HG02840 (cell line): Measurements from ENCODE around the gene KRTCAP3.
"Not testable (repeated sequence)": the region's sequence is repeated elsewhere in the genome, so short reads cannot be mapped to it uniquely, and the experiment has no call there.

Source experiments
- ATAC-seq: cut with Tn5 transposase; IDR thresholded peaks from one replicate; pipeline ENCODE4 v1.9.1; 2021; ENCODE audit warnings: mild to moderate bottlenecking, moderate library complexity, moderate number of reproducible peaks; ENCODE audit not compliant: unreplicated experiment, low FRiP score

The KRTCAP3 gene

GRCh38 chr2:27441958-27442919 lies at the start of gene KRTCAP3:
Gene KRTCAP3 (plus strand): TSS chr2:27442381. CDS start chr2:27442413, 32 bp downstream.
- no peak for ATAC-seq

- ATAC-seq, result no peak
Measured at GRCh38 chr2:27393225-27393624, 49.0 kb upstream of the KRTCAP3 start.

- no peak for ATAC-seq
Measured at GRCh38 chr2:27398962-27399361, 43.2 kb upstream of the KRTCAP3 start.

- ATAC-seq, result no peak
Measured at GRCh38 chr2:27400348-27401135, 41.6 kb upstream of the KRTCAP3 start.

- no peak for ATAC-seq
Measured at GRCh38 chr2:27407798-27408491, 34.2 kb upstream of the KRTCAP3 start.

- ATAC-seq, result peak; percentile 32
Measured at GRCh38 chr2:27408601-27409320, 33.4 kb upstream of the KRTCAP3 start.

GRCh38 chr2:27409321-27410073 lies 32.7 kb upstream of the KRTCAP3 start, which contains the start of gene PPM1G:
Gene PPM1G (minus strand): TSS chr2:27409591. CDS start chr2:27409422, 169 bp downstream.
- ATAC-seq, result peak; percentile 94

- no peak for ATAC-seq
Measured at GRCh38 chr2:27412419-27413152, 29.6 kb upstream of the KRTCAP3 start.

- no peak for ATAC-seq
Measured at GRCh38 chr2:27416151-27416550, 26.0 kb upstream of the KRTCAP3 start.

GRCh38 chr2:27420996-27421395 lies 21.2 kb upstream of the KRTCAP3 start:
- no peak for ATAC-seq

GRCh38 chr2:27421660-27422250 lies 20.4 kb upstream of the KRTCAP3 start:
- no peak for ATAC-seq

- no peak for ATAC-seq
Measured at GRCh38 chr2:27422958-27423357, 19.2 kb upstream of the KRTCAP3 start.

- ATAC-seq, result not testable (repeated sequence)
Measured at GRCh38 chr2:27425039-27425438, 17.1 kb upstream of the KRTCAP3 start.

- ATAC-seq, result no peak
Measured at GRCh38 chr2:27427863-27428212, 14.3 kb upstream of the KRTCAP3 start.

GRCh38 chr2:27428213-27428977 lies 13.8 kb upstream of the KRTCAP3 start, which contains the start of gene NRBP1:
Gene NRBP1 (plus strand): TSS chr2:27428631. CDS start chr2:27433274, 4,643 bp downstream.
- ATAC-seq, result peak; percentile 83

GRCh38 chr2:27428978-27429541 lies 13.1 kb upstream of the KRTCAP3 start:
- ATAC-seq, result peak; percentile 74

- ATAC-seq, result no peak
Measured at GRCh38 chr2:27431395-27431794, 10.8 kb upstream of the KRTCAP3 start.
